Measurements from ENCODE around the gene MYO16.
"Not testable (repeated sequence)": the region's sequence is repeated elsewhere in the genome, so short reads cannot be mapped to it uniquely, and the experiment has no call there.

MYO16 gene

GRCh38 chr13:109211616-109212015, 582.2 kb downstream of the MYO16 start:
- no peak for DNase-seq

DNA sequence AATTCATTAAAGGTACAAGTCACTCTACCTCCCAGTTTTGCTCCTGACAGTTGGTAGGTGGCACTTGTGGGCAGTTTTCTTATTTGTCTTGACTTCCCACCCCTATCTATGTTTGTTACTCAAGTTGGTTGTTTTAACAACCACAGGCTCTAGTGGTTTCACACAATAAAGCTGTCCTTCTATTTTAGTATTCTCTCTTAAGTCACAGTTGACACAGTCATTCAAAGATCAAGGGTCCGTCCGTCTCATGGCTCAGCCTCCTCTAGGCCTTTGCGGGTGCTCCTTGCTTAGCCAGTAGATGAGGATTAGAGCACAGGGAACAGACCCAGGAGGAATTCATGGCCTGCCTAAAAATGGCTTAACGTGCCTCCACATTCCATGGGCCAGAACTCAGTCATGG, 583.2 kb downstream of the MYO16 start:
- no peak for DNase-seq

GRCh38 chr13:109213714-109214113, 584.3 kb downstream of the MYO16 start:
- DNase-seq, result no peak

- no peak for DNase-seq
Measured at GRCh38 chr13:109214393-109214792, 585.0 kb downstream of the MYO16 start.

- no peak for DNase-seq
Measured at GRCh38 chr13:109215377-109215776, 586.0 kb downstream of the MYO16 start.

DNA sequence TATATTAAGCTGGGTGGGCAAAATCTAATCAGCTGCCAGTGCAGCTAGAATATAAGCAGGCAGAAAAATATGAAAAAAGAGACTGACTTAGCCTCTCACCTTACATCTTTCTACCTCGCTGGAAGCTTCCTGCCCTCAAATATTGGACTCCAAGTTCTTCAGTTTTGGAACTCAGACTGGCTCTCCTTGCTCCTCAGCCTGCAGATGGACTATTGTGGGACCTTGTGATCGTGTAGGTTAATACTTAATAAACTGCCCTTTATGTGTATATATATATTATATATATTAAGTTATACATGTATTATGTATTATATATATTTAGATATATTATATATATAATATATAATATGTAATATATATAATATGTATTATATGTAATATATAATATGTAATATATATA, 588.1 kb downstream of the MYO16 start:
- not testable (repeated sequence) for DNase-seq

DNA sequence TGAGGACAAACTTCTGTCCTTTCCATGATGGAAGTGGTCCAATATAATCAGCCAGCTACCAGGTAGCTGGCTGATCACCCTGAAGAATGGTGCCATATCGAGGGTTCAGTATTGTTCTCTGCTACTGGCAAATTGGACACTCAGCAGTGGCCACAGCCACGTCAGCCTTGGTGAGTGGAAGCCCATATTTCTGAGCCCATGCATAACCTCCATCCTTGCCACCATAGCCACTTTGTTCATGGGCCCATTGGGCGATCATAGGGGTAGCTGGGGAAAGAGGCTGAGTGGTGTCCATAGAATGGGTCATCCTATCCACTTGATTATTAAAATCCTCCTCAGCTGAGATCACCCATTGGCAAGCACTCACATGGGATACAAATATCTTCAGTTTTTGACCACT, 591.2 kb downstream of the MYO16 start:
- DNase-seq, result no peak

DNA sequence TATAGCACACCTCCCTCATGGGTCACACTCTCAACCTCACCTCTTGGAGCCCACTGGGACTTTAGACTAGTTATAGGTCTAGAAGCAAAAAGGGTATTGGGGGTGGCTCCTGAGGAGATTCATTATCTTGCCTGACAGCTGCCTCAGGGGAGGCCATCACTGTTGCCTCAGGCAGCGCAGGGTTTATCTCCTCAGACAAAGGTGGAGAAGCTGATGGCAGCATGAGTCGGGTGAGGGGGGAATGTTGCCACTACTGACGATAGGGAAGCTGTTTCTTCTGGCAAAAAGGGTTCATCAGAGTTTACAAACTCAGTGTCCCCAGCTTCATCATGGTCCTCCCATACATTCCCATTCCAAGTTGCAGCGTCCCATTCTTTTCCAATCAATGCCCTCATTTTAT, 594.6 kb downstream of the MYO16 start:
- DNase-seq, result no peak

- no peak for DNase-seq
Measured at GRCh38 chr13:109226631-109227030, 597.2 kb downstream of the MYO16 start.

GRCh38 chr13:109227344-109227940, 598.0 kb downstream of the MYO16 start:
- DNase-seq, result no peak

- no peak for DNase-seq
Measured at GRCh38 chr13:109228211-109228610, 598.8 kb downstream of the MYO16 start.

GRCh38 chr13:109231888-109232287, 602.5 kb downstream of the MYO16 start:
- DNase-seq, result no peak

DNA sequence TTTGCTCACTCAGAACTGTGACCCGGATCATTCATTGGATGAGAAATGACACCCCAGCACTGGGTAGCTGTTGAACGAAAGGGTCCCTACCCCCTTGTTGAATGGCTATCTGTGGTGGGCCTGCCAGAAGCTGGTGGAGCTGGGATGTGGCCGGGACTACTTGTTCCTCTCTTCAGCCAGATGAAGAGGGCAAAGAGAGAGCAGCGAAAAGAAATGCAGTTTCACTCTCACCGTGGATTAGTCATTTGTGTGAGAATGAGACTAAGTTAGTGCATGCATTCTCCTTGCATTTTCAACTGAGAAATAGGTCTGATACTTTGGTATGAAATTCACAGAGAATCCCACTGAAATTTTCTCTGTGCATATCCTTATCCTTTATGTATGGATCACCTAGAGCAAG, 603.9 kb downstream of the MYO16 start:
- DNase-seq, result no peak

- DNase-seq, result no peak
Measured at GRCh38 chr13:109235901-109236300, 606.5 kb downstream of the MYO16 start.

DNA sequence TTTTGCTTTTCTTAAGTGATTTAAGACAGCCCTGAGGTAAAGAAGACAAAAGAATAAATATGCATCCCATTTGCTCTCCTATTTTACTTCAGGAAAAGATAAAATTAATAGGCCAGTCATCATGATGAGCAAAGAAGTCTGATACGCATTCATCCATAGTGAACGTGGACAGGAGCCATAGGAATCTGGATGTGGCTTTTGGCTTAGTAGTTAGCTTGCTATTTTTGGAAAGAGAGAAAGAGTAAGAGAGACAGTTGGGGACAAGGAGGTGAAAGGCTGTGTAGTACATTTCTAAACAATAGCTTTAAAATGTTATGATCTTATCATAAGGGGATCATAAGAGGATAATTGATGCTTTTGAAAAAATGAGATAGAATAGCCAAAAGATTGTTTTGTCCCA, 611.7 kb downstream of the MYO16 start:
- no peak for DNase-seq

GRCh38 chr13:109243311-109243951, 614.0 kb downstream of the MYO16 start:
- DNase-seq, result no peak

GRCh38 chr13:109244566-109244965, 615.2 kb downstream of the MYO16 start:
- DNase-seq, result no peak

- DNase-seq, result no peak
Measured at GRCh38 chr13:109246001-109246400, 616.6 kb downstream of the MYO16 start.

GRCh38 chr13:109249780-109250528, 620.5 kb downstream of the MYO16 start:
- no peak for DNase-seq

- no peak for DNase-seq
Measured at GRCh38 chr13:109251956-109252355, 622.5 kb downstream of the MYO16 start.

- no peak for DNase-seq
Measured at GRCh38 chr13:109253316-109253715, 623.9 kb downstream of the MYO16 start.

- no peak for DNase-seq
Measured at GRCh38 chr13:109254274-109254673, 624.9 kb downstream of the MYO16 start.

DNA sequence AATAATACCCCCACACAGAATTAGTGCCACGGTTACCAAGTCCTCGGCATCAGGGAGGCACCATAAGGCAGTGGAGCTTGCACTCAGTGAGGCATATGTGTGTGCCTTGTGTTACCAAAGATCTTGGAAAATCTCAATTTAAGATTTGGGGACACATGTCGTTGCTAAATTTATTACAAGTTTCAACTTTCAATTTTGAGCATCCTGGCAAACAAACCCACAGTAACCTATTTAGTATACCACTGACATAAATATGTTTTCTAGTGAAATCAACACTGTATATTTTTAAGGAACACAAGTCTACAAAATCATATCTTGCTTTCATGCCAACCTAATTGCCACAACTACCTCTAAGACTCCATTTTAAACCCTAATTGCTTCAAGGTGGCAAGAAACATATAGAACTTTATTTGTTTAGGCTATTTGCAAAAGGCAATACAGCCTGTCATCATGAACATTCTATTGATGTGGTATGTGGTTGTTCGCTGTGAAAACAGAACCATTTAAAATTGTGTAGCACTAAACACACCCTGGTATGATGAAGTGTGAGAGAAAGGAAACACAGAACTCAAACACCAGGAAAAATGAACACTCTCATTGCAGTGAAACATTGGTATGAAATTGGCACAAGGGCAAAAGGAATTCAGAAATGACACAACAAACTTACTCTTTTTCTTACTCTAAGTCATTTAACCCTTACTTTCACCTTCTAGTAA, 625.9 kb downstream of the MYO16 start:
- DNase-seq, result no peak

Measured in activated CD4-positive, CD25-positive, alpha-beta regulatory T cell (primary cell).